ENCODE results near the gene KIAA1755. TPM values are rescaled to one million over a fixed set of nuclear protein-coding genes. Genes with fewer than 3 reads are reported as not detected.

The KIAA1755 gene
- total RNA-seq, 6 experiments from 2014 or later = 0.06 to 2.7 (median 1.5) TPM

DNA sequence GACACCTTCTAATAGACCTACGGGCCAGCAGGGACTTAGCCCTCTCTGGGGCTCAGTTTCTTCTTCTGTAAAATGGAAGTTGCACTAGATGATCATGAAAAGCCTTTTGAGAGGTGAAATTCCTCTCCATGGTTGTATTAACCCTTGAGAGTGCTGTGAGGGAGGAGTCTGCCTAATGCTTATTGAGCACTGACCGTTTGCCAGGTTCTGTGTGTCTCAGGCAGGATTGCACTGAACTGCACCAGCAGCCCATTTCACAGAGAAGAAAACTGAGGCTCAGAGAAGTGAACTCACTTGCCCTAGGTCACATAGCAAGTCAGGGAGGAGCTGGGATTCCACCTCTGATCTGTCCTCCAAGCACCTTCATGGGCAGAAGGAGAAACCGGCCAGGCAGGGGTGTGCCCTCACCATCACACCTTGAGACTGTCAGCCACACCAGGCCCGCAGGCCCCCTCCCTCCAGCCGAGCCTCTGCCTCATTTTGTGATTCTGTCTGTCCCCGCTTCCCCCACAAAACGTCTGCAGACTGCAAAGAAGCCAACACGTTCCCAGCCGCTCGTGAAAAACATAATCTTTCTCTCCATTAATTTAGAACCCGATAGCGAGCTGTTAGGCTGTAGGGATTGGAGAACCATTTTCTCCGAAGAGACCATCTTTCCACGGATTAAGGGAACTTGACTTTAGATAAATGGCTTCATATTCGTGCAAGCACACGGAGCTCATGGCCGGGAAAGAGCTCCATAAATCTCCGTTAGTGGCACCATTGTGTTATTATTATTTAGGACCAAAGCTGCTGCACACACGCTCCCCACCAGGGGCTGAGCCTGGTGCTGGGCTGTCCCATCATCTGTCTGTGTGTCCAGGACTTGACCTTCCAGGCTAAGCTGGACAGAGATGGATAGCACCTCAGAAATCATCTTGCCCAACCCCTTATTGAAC lies 46.0 kb downstream of the KIAA1755 start:
- H3K9me3 ChIP-seq = no peaks in the 10 kb centered on the region
- no peaks in the 10 kb centered on the region for H3K4me1 ChIP-seq
- no peaks in the 10 kb centered on the region for H3K36me3 ChIP-seq
- WGBS (ENCODE audit: insufficient coverage, low coverage, low lambda C conversion rate, missing lambda C conversion rate) = 63% methylated on average over 14 of the region's 19 CpGs
- H3K27me3 ChIP-seq = no peaks in the 10 kb centered on the region
- TF ChIP-seq, protein P1, sequence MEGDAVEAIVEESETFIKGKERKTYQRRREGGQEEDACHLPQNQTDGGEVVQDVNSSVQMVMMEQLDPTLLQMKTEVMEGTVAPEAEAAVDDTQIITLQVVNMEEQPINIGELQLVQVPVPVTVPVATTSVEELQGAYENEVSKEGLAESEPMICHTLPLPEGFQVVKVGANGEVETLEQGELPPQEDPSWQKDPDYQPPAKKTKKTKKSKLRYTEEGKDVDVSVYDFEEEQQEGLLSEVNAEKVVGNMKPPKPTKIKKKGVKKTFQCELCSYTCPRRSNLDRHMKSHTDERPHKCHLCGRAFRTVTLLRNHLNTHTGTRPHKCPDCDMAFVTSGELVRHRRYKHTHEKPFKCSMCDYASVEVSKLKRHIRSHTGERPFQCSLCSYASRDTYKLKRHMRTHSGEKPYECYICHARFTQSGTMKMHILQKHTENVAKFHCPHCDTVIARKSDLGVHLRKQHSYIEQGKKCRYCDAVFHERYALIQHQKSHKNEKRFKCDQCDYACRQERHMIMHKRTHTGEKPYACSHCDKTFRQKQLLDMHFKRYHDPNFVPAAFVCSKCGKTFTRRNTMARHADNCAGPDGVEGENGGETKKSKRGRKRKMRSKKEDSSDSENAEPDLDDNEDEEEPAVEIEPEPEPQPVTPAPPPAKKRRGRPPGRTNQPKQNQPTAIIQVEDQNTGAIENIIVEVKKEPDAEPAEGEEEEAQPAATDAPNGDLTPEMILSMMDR (IDR thresholded peaks at IDR 0.05) = no peak
- no peak for TF ChIP-seq POLR2A (IDR thresholded peaks at IDR 0.05)
- H3K27ac ChIP-seq = no peak overlapping the region
- no peak for ATAC-seq
- intact Hi-C loops (cut with DNase I) = loop anchor here in 1 of 2 donors (5.0 kb wide), 1 partner anchor 37 kb away; no protein-coding TSS in a partner anchor
- DNase-seq = no peak
- H3K4me3 ChIP-seq = no peak overlapping the region

GRCh38 chr20:38213607-38213940 lies 47.0 kb downstream of the KIAA1755 start:
- intact Hi-C loops (cut with DNase I) = no loop called here
- Histone ChIP-seq H3K36me3 (no peaks in the 10 kb centered on the region), H3K4me3 (no peak overlapping the region), H3K27ac (no peak overlapping the region), H3K27me3 (no peaks in the 10 kb centered on the region), H3K9me3 (no peaks in the 10 kb centered on the region), H3K4me1 (no peaks in the 10 kb centered on the region)
- ATAC-seq = no peak
- DNase-seq = no peak
- WGBS (ENCODE audit: insufficient coverage, low coverage, low lambda C conversion rate, missing lambda C conversion rate) = no CpG with 5 or more reads among the region's 5 CpGs
- TF ChIP-seq, protein P1 (IDR thresholded peaks at IDR 0.05) = no peak
- TF ChIP-seq POLR2A (IDR thresholded peaks at IDR 0.05) = no peak

- Histone ChIP-seq H3K27ac (no peak overlapping the region), H3K27me3 (no peaks in the 10 kb centered on the region), H3K4me1 (no peaks in the 10 kb centered on the region), H3K4me3 (no peak overlapping the region), H3K36me3 (no peaks in the 10 kb centered on the region), H3K9me3 (no peaks in the 10 kb centered on the region)
- WGBS (ENCODE audit: insufficient coverage, low coverage, low lambda C conversion rate, missing lambda C conversion rate) = 80% methylated on average over 1 of the region's 18 CpGs
- DNase-seq (no peak), ATAC-seq (peak in 1 of 4 donors; percentile 11)
- intact Hi-C loops (cut with DNase I) = no loop called here
- TF ChIP-seq, protein P1 (IDR thresholded peaks at IDR 0.05) = no peak
- TF ChIP-seq POLR2A (IDR thresholded peaks at IDR 0.05) = no peak
Measured at GRCh38 chr20:38212806-38213606, 47.5 kb downstream of the KIAA1755 start.

GRCh38 chr20:38211200-38212097 lies 49.1 kb downstream of the KIAA1755 start:
- Histone ChIP-seq H3K36me3 (no peaks in the 10 kb centered on the region), H3K9me3 (no peaks in the 10 kb centered on the region), H3K4me1 (no peaks in the 10 kb centered on the region), H3K4me3 (no peak overlapping the region), H3K27ac (no peak overlapping the region), H3K27me3 (no peaks in the 10 kb centered on the region)
- ATAC-seq (no peak), DNase-seq (no peak)
- TF ChIP-seq, protein P1 (IDR thresholded peaks at IDR 0.05) = no peak
- no peak for TF ChIP-seq POLR2A (IDR thresholded peaks at IDR 0.05)
- intact Hi-C loops (cut with DNase I) = no loop called here
- WGBS (ENCODE audit: insufficient coverage, low coverage, low lambda C conversion rate, missing lambda C conversion rate) = 70% methylated on average over 7 of the region's 9 CpGs
